Retinal pigment epithelial cell (primary cell): ENCODE measurements around the gene ZNF440.
"Not testable (repeated sequence)": the region's sequence is repeated elsewhere in the genome, so short reads cannot be mapped to it uniquely, and the experiment has no call there.

Experiments used
- DNase-seq: peaks from one replicate; pipeline ENCODE4 v3.0.0-alpha.2; 2010; ENCODE audit warnings: low read depth
- H3K4me3 ChIP-seq: 2 replicates; pipeline ENCODE4 v1.5.1; 2011; ENCODE audit warnings: mild to moderate bottlenecking, low read length, control low read depth, moderate library complexity
- CTCF ChIP-seq: conservative IDR thresholded peaks from 2 replicates; pipeline ENCODE4 v1.5.1; 2011; ENCODE audit warnings: low read depth, low read length, control low read depth, inconsistent platforms

Gene ZNF440

GRCh38 chr19:11853358-11853757 lies 39.3 kb downstream of the ZNF440 start:
- no peak overlapping the region for H3K4me3 ChIP-seq
- DNase-seq, result no peak
- no peak for TF ChIP-seq CTCF

GRCh38 chr19:11856596-11857250 lies 42.6 kb downstream of the ZNF440 start:
- DNase-seq, result no peak
- H3K4me3 ChIP-seq, result no peak overlapping the region
- TF ChIP-seq CTCF, result no peak

- no peak for TF ChIP-seq CTCF
- no peak overlapping the region for H3K4me3 ChIP-seq
- DNase-seq, result no peak
These were observed 46.6 kb downstream of the ZNF440 start for GRCh38 chr19:11860721-11861120.

- no peak for TF ChIP-seq CTCF
- no peak overlapping the region for H3K4me3 ChIP-seq
- no peak for DNase-seq
These were observed 47.2 kb downstream of the ZNF440 start for GRCh38 chr19:11861301-11861700.

GRCh38 chr19:11867766-11868165 lies 53.7 kb downstream of the ZNF440 start:
- H3K4me3 ChIP-seq, DNase-seq: not testable (repeated sequence)

GRCh38 chr19:11868188-11868587 lies 54.1 kb downstream of the ZNF440 start:
- no peak for TF ChIP-seq CTCF
- no peak for DNase-seq
- H3K4me3 ChIP-seq, result no peak overlapping the region

GRCh38 chr19:11872624-11873023 lies 58.6 kb downstream of the ZNF440 start:
- TF ChIP-seq CTCF, result no peak
- H3K4me3 ChIP-seq, result no peak overlapping the region
- no peak for DNase-seq
